SK-N-SH treated with all-trans-retinoic acid at 6 μM for 48 hours (cell line): ENCODE measurements around the gene SOD2.

Source experiments
- ARNTL ChIP-seq: fragments of 450-650 bp; formaldehyde crosslinking; IDR thresholded peaks from 2 replicates; pipeline ENCODE4 v1.5.0; 2020; ENCODE audit warnings: low read depth, mild to moderate bottlenecking, moderate library complexity, borderline replicate concordance
- CREB5 ChIP-seq: fragments of 250-450 bp; sonication (Bioruptor Pico); IDR thresholded peaks from 2 replicates; pipeline ENCODE4 v1.5.1; 2020; ENCODE audit warnings: low read depth, mild to moderate bottlenecking, moderate library complexity
- CSDC2 ChIP-seq: fragments of 250-450 bp; sonication (Bioruptor Pico); IDR thresholded peaks from 2 replicates; pipeline ENCODE4 v1.5.0; 2020; ENCODE audit warnings: mild to moderate bottlenecking, moderate library complexity
- OSR1 ChIP-seq: fragments of 250-450 bp; sonication (Bioruptor Pico); IDR thresholded peaks from 2 replicates; pipeline ENCODE4 v1.8.0; 2022; ENCODE audit warnings: moderate library complexity, mild to moderate bottlenecking, inconsistent platforms
- PATZ1 ChIP-seq: fragments of 250-450 bp; sonication (Bioruptor Pico); IDR thresholded peaks from 2 replicates; pipeline ENCODE4 v1.8.0; 2020; ENCODE audit warnings: mild to moderate bottlenecking, moderate library complexity, borderline replicate concordance
- POU6F1 ChIP-seq: fragments of 250-450 bp; sonication (Bioruptor Pico); IDR thresholded peaks from 2 replicates; pipeline ENCODE4 v1.8.0; 2021; ENCODE audit warnings: low read depth, mild to moderate bottlenecking, moderate library complexity, borderline replicate concordance
- RARB ChIP-seq: fragments of 250-450 bp; sonication (Bioruptor Pico); IDR thresholded peaks from 2 replicates; pipeline ENCODE4 v1.8.0; 2021; ENCODE audit warnings: mild to moderate bottlenecking, moderate library complexity
- SNAI2 ChIP-seq: fragments of 250-450 bp; sonication (Bioruptor Pico); IDR thresholded peaks from 2 replicates; pipeline ENCODE4 v1.5.0; 2020; ENCODE audit warnings: mild to moderate bottlenecking, moderate library complexity
- TOX ChIP-seq: fragments of 250-450 bp; sonication (Bioruptor Pico); IDR thresholded peaks from 2 replicates; pipeline ENCODE4 v1.8.0; 2021; ENCODE audit warnings: mild to moderate bottlenecking, moderate library complexity, borderline replicate concordance
- ZFP3 ChIP-seq: fragments of 250-450 bp; sonication (Bioruptor Pico); IDR thresholded peaks from 2 replicates; pipeline ENCODE4 v1.5.0; 2020; ENCODE audit warnings: mild to moderate bottlenecking, moderate library complexity
- ZFP30 ChIP-seq: fragments of 450-650 bp; formaldehyde crosslinking; IDR thresholded peaks from 2 replicates; pipeline ENCODE4 v1.5.0; 2022; ENCODE audit warnings: mild to moderate bottlenecking, moderate library complexity
- ZNF565 ChIP-seq: fragments of 450-650 bp; formaldehyde crosslinking; conservative IDR thresholded peaks from 2 replicates; pipeline ENCODE4 v1.5.0; 2020; ENCODE audit warnings: low read depth, mild to moderate bottlenecking, moderate library complexity
- ZNF8 ChIP-seq: fragments of 450-650 bp; formaldehyde crosslinking; IDR thresholded peaks from 2 replicates; pipeline ENCODE4 v1.5.0; 2020; ENCODE audit warnings: mild to moderate bottlenecking, moderate library complexity

GRCh38 chr6:159719287-159719686 is 26.2 kb upstream of the SOD2 start:
- TF ChIP-seq ZNF8 (CRISPR knock-in tag) = no peak
- TF ChIP-seq PATZ1 = no peak
- TF ChIP-seq RARB (CRISPR knock-in tag) = no peak
- TF ChIP-seq ARNTL = no peak
- no peak for TF ChIP-seq ZFP30 (CRISPR knock-in tag)
- no peak for TF ChIP-seq ZFP3 (CRISPR knock-in tag)
- TF ChIP-seq CSDC2 (CRISPR knock-in tag) = no peak
- no peak for TF ChIP-seq POU6F1
- no peak for TF ChIP-seq OSR1 (CRISPR knock-in tag)
- TF ChIP-seq TOX (CRISPR knock-in tag) = no peak
- no peak for TF ChIP-seq ZNF565 (CRISPR knock-in tag)
- TF ChIP-seq CREB5 (CRISPR knock-in tag) = no peak
- TF ChIP-seq SNAI2 (CRISPR knock-in tag) = no peak
